Measurements from ENCODE around the gene TMEM81.

Gene TMEM81

GRCh38 chr1:205069371-205070125 lies 14.7 kb downstream of the TMEM81 start:
- no peak for DNase-seq (ENCODE audit: low read depth, low spot score)
- TF ChIP-seq CTCF (IDR thresholded peaks at IDR 0.05; ENCODE audit: low read depth, low read length): no peak
- no peak overlapping the region for H3K4me3 ChIP-seq (ENCODE audit: low read depth, low read length)
- in situ Hi-C loops (cut with HindIII; ENCODE audit: low sequenced_read_pairs): no loop called here

- no peak for TF ChIP-seq CTCF (IDR thresholded peaks at IDR 0.05; ENCODE audit: low read depth, low read length)
- DNase-seq (ENCODE audit: low read depth, low spot score): no peak
- in situ Hi-C loops (cut with HindIII; ENCODE audit: low sequenced_read_pairs): no loop called here
- H3K4me3 ChIP-seq (ENCODE audit: low read depth, low read length): no peak overlapping the region
Measured at GRCh38 chr1:205068457-205069040, 15.7 kb downstream of the TMEM81 start.

GRCh38 chr1:205068001-205068400 lies 16.3 kb downstream of the TMEM81 start:
- in situ Hi-C loops (cut with HindIII; ENCODE audit: low sequenced_read_pairs): no loop called here
- no peak overlapping the region for H3K4me3 ChIP-seq (ENCODE audit: low read depth, low read length)
- no peak for TF ChIP-seq CTCF (IDR thresholded peaks at IDR 0.05; ENCODE audit: low read depth, low read length)
- no peak for DNase-seq (ENCODE audit: low read depth, low spot score)

- in situ Hi-C loops (cut with HindIII; ENCODE audit: low sequenced_read_pairs): no loop called here
Measured at GRCh38 chr1:205067031-205067430, 17.2 kb downstream of the TMEM81 start.

GRCh38 chr1:205066141-205066818 lies 18.0 kb downstream of the TMEM81 start:
- DNase-seq (ENCODE audit: low read depth, low spot score): no peak
- in situ Hi-C loops (cut with HindIII; ENCODE audit: low sequenced_read_pairs): no loop called here
- TF ChIP-seq CTCF (IDR thresholded peaks at IDR 0.05; ENCODE audit: low read depth, low read length): no peak
- H3K4me3 ChIP-seq (ENCODE audit: low read depth, low read length): no peak overlapping the region

More at GRCh38 chr1:205067031-205067430, 17.2 kb downstream of the TMEM81 start:
- no peak overlapping the region for H3K4me3 ChIP-seq (ENCODE audit: low read depth, low read length)
- TF ChIP-seq CTCF (IDR thresholded peaks at IDR 0.05; ENCODE audit: low read depth, low read length): no peak
- no peak for DNase-seq (ENCODE audit: low read depth, low spot score)

- TF ChIP-seq CTCF (IDR thresholded peaks at IDR 0.05; ENCODE audit: low read depth, low read length): no peak
- in situ Hi-C loops (cut with HindIII; ENCODE audit: low sequenced_read_pairs): no loop called here
- DNase-seq (ENCODE audit: low read depth, low spot score): no peak
- H3K4me3 ChIP-seq (ENCODE audit: low read depth, low read length): no peak overlapping the region
Measured at GRCh38 chr1:205065666-205066065, 18.6 kb downstream of the TMEM81 start.

Measured in astrocyte of the spinal cord (primary cell).